Smooth muscle cell (in vitro differentiated cells): ENCODE data around the gene WNT7A. TPM values are rescaled to one million over a fixed set of nuclear protein-coding genes. Genes with fewer than 3 reads are reported as not detected.
"Not testable (repeated sequence)": the region's sequence is repeated elsewhere in the genome, so short reads cannot be mapped to it uniquely, and the experiment has no call there.

Source experiments
- DNase-seq: peaks from one replicate; lab custom pipeline; 2025; ENCODE audit not compliant: unreplicated experiment; lab: John Stamatoyannopoulos, UW
- H2AFZ ChIP-seq: fragments of 200-600 bp; sonication (generic); 2 replicates; pipeline ENCODE4 v1.6.0; 2016; ENCODE audit warnings: antibody characterized with exemption, low read depth, mild to moderate bottlenecking
- H3F3A ChIP-seq: fragments of 200-600 bp; sonication (generic); 2 replicates; pipeline ENCODE4 v1.6.0; 2017; ENCODE audit warnings: antibody characterized with exemption, low read depth
- H3K27ac ChIP-seq: fragments of 200-600 bp; sonication (generic); 2 replicates; pipeline ENCODE4 v1.5.1; 2016; ENCODE audit warnings: low read depth, mild to moderate bottlenecking
- H3K27me3 ChIP-seq: fragments of 200-600 bp; sonication (generic); 2 replicates; pipeline ENCODE4 v1.6.1; 2016; ENCODE audit warnings: low read depth, mild to moderate bottlenecking
- H3K36me3 ChIP-seq: fragments of 200-600 bp; sonication (generic); 2 replicates; pipeline ENCODE4 v1.5.1; 2016; ENCODE audit warnings: low read depth
- H3K4me1 ChIP-seq: fragments of 200-600 bp; sonication (generic); 2 replicates; pipeline ENCODE4 v1.5.1; 2016; ENCODE audit warnings: low read depth
- H3K4me2 ChIP-seq: fragments of 200-600 bp; sonication (generic); 2 replicates; pipeline ENCODE4 v1.6.0; 2016; ENCODE audit warnings: mild to moderate bottlenecking
- H3K4me3 ChIP-seq: fragments of 200-600 bp; sonication (generic); 2 replicates; pipeline ENCODE4 v1.5.1; 2016; ENCODE audit warnings: mild to moderate bottlenecking
- H3K79me2 ChIP-seq: fragments of 200-600 bp; sonication (generic); 2 replicates; pipeline ENCODE4 v1.6.0; 2016; ENCODE audit warnings: low read depth, mild to moderate bottlenecking
- H3K9ac ChIP-seq: fragments of 200-600 bp; sonication (generic); 2 replicates; pipeline ENCODE4 v1.6.0; 2016; ENCODE audit warnings: low read depth
- H3K9me3 ChIP-seq: fragments of 200-600 bp; sonication (generic); replicated peaks from 2 replicates; pipeline ENCODE4 v1.5.1; 2016; ENCODE audit warnings: low read depth
- H4K20me1 ChIP-seq: fragments of 200-600 bp; sonication (generic); 2 replicates; pipeline ENCODE4 v1.6.0; 2016; ENCODE audit warnings: low read depth
- CTCF ChIP-seq: fragments of 200-600 bp; sonication (generic); IDR thresholded peaks from 2 replicates; pipeline ENCODE4 v1.5.1; 2017; ENCODE audit warnings: borderline replicate concordance, mild to moderate bottlenecking, antibody characterized with exemption; ENCODE audit not compliant: insufficient read depth, poor library complexity, severe bottlenecking
- whole genome bisulfite sequencing: methylation state at CpG from one replicate; pipeline ENCODE4 v1.1.7; 2016; ENCODE audit warnings: low lambda C conversion rate; 5-methylcytosine and 5-hydroxymethylcytosine counted together
- polyA plus RNA-seq: library from polyadenylated mRNA; unstranded; fragments of >200 nt; fragmentation: Nextera tagmentation; extraction: Ambion mirVana; gene quantifications from 2 replicates; pipeline ENCODE4 v1.2.1, GENCODE V29; 2016
- total RNA-seq: library from RNA; depleted of rRNA; stranded (reverse); fragments of >200 nt; gene quantifications from 2 replicates; pipeline ENCODE4 v1.2.3, GENCODE V29; 2014

The WNT7A gene
- 0.18 and 0.58 TPM in 2 replicates for total RNA-seq
- 0.24 and 1.6 TPM in 2 replicates for polyA plus RNA-seq

- no peak within 1 kb of the TSS for H3K27ac ChIP-seq
- H3K4me2 ChIP-seq = peak within 1 kb of the TSS; percentile 83
- WGBS = 2% methylated on average over 56 of the region's 90 CpGs
- peak; percentile 57 for TF ChIP-seq CTCF
- no peak for DNase-seq
- no peaks in the 10 kb centered on the region for H3K79me2 ChIP-seq
- no peaks in the 10 kb centered on the region for H3K36me3 ChIP-seq
- H3K4me1 ChIP-seq = peaks cover 10% of the 10 kb centered on the region
- no peaks in the 10 kb centered on the region for H3F3A ChIP-seq
- no peaks in the 10 kb centered on the region for H3K9me3 ChIP-seq
- H4K20me1 ChIP-seq = no peaks in the 10 kb centered on the region
- no peak within 1 kb of the TSS for H2AFZ ChIP-seq
- H3K4me3 ChIP-seq = peak within 1 kb of the TSS; percentile 38
- no peak within 1 kb of the TSS for H3K9ac ChIP-seq
- H3K27me3 ChIP-seq = peaks cover 98% of the 10 kb centered on the region
Observed at GRCh38 chr3:13879946-13880810, at the start of gene WNT7A. Gene WNT7A (minus strand): TSS chr3:13880071. CDS start chr3:13879816, 255 bp downstream.

- not testable (repeated sequence) for H4K20me1 ChIP-seq, H3K4me2 ChIP-seq, H3K9ac ChIP-seq, H3K27ac ChIP-seq, DNase-seq, H3F3A ChIP-seq, H3K36me3 ChIP-seq, H2AFZ ChIP-seq, H3K27me3 ChIP-seq, H3K9me3 ChIP-seq, H3K4me1 ChIP-seq, H3K79me2 ChIP-seq, H3K4me3 ChIP-seq
- WGBS = 88% methylated on average over 1 of the region's 1 CpG
Observed at GRCh38 chr3:13928741-13929140, 48.9 kb upstream of the WNT7A start.

- Histone ChIP-seq H3K4me3 (no peak overlapping the region), H3K9ac (no peak overlapping the region), H3K79me2 (no peaks in the 10 kb centered on the region), H2AFZ (no peak overlapping the region), H3F3A (no peaks in the 10 kb centered on the region), H3K9me3 (no peaks in the 10 kb centered on the region), H3K27me3 (no peaks in the 10 kb centered on the region), H3K27ac (no peak overlapping the region), H3K4me2 (no peak overlapping the region), H3K36me3 (no peaks in the 10 kb centered on the region), H4K20me1 (no peaks in the 10 kb centered on the region), H3K4me1 (no peaks in the 10 kb centered on the region)
- TF ChIP-seq CTCF = no peak
- 79% methylated on average over 7 of the region's 7 CpGs for WGBS
- no peak for DNase-seq
Observed at GRCh38 chr3:13927295-13927694, 47.4 kb upstream of the WNT7A start.

DNA sequence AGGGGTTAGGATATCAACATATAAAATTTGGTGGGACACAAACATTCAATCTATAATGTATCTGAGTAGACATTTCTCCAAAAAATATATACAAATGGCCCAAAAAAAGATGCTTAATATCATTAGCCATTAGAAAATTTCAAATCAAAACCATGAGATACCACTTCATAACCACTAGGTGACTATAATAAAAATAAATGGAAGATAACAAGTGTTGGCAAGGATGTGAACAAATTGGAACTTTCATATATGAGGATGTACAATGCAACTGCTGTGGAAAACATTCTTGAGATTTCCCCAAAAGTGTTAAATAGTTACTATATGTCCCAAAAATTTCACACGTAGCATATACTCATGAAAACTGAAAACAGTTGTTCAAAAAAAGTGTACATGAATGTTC, 36.5 kb upstream of the WNT7A start:
- TF ChIP-seq CTCF = no peak
- Histone ChIP-seq H3K9me3 (peaks cover 7% of the 10 kb centered on the region), H3K36me3 (no peaks in the 10 kb centered on the region), H3K4me1 (no peaks in the 10 kb centered on the region), H2AFZ (no peak overlapping the region), H3F3A (no peaks in the 10 kb centered on the region), H3K79me2 (no peaks in the 10 kb centered on the region), H3K27ac (no peak overlapping the region), H3K4me3 (no peak overlapping the region), H3K27me3 (no peaks in the 10 kb centered on the region), H3K4me2 (no peak overlapping the region), H3K9ac (no peak overlapping the region), H4K20me1 (no peaks in the 10 kb centered on the region)
- DNase-seq = no peak
- WGBS = 100% methylated on average over 1 of the region's 1 CpG
